ENCODE data around the gene ZBTB25. TPM values are rescaled to one million over a fixed set of nuclear protein-coding genes. Genes with fewer than 3 reads are reported as not detected.

Gene ZBTB25
- total RNA-seq, 6 donors from 2014 or later: 5.9 to 31.4 (median 10.3) TPM

GRCh38 chr14:64478634-64479250 lies 24.9 kb downstream of the ZBTB25 start:
- DNase-seq (no peak), ATAC-seq (ENCODE audit: low FRiP score in 2 of 2) (no peak)
- H3K4me3 ChIP-seq: no peak overlapping the region
- no peak overlapping the region for H3K27ac ChIP-seq
- H3K36me3 ChIP-seq: peaks cover 0 to 6% (median 2%) of the 10 kb centered on the region in 4 donors
- H3K27me3 ChIP-seq: no peaks in the 10 kb centered on the region
- H3K9me3 ChIP-seq: no peaks in the 10 kb centered on the region
- no peaks in the 10 kb centered on the region for H3K4me1 ChIP-seq
- TF ChIP-seq CTCF (IDR thresholded peaks at IDR 0.05): peak in 4 of 6 experiments; percentile 16 to 45 (median 35)
- no peak for TF ChIP-seq POLR2AphosphoS5 (IDR thresholded peaks at IDR 0.05)
- no peak for TF ChIP-seq POLR2A (IDR thresholded peaks at IDR 0.05)
- no peak for TF ChIP-seq EP300 (IDR thresholded peaks at IDR 0.05)

GRCh38 chr14:64476438-64476837 lies 27.2 kb downstream of the ZBTB25 start:
- no peak for DNase-seq
- Histone ChIP-seq H3K36me3 (peaks cover 0 to 6% (median 2%) of the 10 kb centered on the region in 4 donors), H3K27ac (no peak overlapping the region)

GRCh38 chr14:64475585-64476273 lies 27.9 kb downstream of the ZBTB25 start:
- H3K4me3 ChIP-seq: no peak overlapping the region
- ATAC-seq (ENCODE audit: low FRiP score in 2 of 2): no peak
- WGBS, 2 donors: 93 to 97% methylated on average over 8 of the region's 8 CpGs

More at GRCh38 chr14:64476438-64476837, 27.2 kb downstream of the ZBTB25 start:
- no peaks in the 10 kb centered on the region for H3K4me1 ChIP-seq
- no peak for TF ChIP-seq POLR2AphosphoS5 (IDR thresholded peaks at IDR 0.05)
- TF ChIP-seq CTCF (IDR thresholded peaks at IDR 0.05): no peak
- TF ChIP-seq EP300 (IDR thresholded peaks at IDR 0.05): no peak
- TF ChIP-seq POLR2A (IDR thresholded peaks at IDR 0.05): no peak
- H3K27me3 ChIP-seq: no peaks in the 10 kb centered on the region
- H3K4me3 ChIP-seq: no peak overlapping the region
- no peak for ATAC-seq (ENCODE audit: low FRiP score in 2 of 2)
- WGBS, 2 donors: 94 to 95% methylated on average over 8 of the region's 8 CpGs
- no peaks in the 10 kb centered on the region for H3K9me3 ChIP-seq

GRCh38 chr14:64474698-64475097 lies 28.9 kb downstream of the ZBTB25 start:
- H3K4me3 ChIP-seq: no peak overlapping the region
- ATAC-seq (ENCODE audit: low FRiP score in 2 of 2): no peak

More at GRCh38 chr14:64475585-64476273, 27.9 kb downstream of the ZBTB25 start:
- no peaks in the 10 kb centered on the region for H3K4me1 ChIP-seq
- TF ChIP-seq POLR2AphosphoS5 (IDR thresholded peaks at IDR 0.05) (no peak), CTCF (IDR thresholded peaks at IDR 0.05) (no peak), EP300 (IDR thresholded peaks at IDR 0.05) (no peak), POLR2A (IDR thresholded peaks at IDR 0.05) (no peak)
- no peaks in the 10 kb centered on the region for H3K27me3 ChIP-seq
- no peak for DNase-seq
- H3K27ac ChIP-seq: no peak overlapping the region
- peaks cover 0 to 6% (median 0%) of the 10 kb centered on the region in 4 donors for H3K36me3 ChIP-seq
- H3K9me3 ChIP-seq: no peaks in the 10 kb centered on the region

More at GRCh38 chr14:64474698-64475097, 28.9 kb downstream of the ZBTB25 start:
- H3K27me3 ChIP-seq: no peaks in the 10 kb centered on the region
- H3K9me3 ChIP-seq: no peaks in the 10 kb centered on the region
- 86 to 89% methylated on average over 4 of the region's 4 CpGs for WGBS, 2 donors
- DNase-seq: no peak
- H3K27ac ChIP-seq: no peak overlapping the region
- peaks cover 0 to 4% (median 0%) of the 10 kb centered on the region in 4 donors for H3K36me3 ChIP-seq
- TF ChIP-seq POLR2A (IDR thresholded peaks at IDR 0.05): no peak
- no peak for TF ChIP-seq POLR2AphosphoS5 (IDR thresholded peaks at IDR 0.05)
- TF ChIP-seq EP300 (IDR thresholded peaks at IDR 0.05): no peak
- TF ChIP-seq CTCF (IDR thresholded peaks at IDR 0.05): no peak
- no peaks in the 10 kb centered on the region for H3K4me1 ChIP-seq

All from upper lobe of left lung (tissue), 6 donors.